Natural killer cell (primary cell): ENCODE results near the gene CUL2. TPM values are rescaled to one million over a fixed set of nuclear protein-coding genes. Genes with fewer than 3 reads are reported as not detected.

Experiments used
- ATAC-seq, 3 donors: fragments of 150-1000 bp in 2 of 3; fragments of 200-7000 bp in 1 of 3; cut with Tn5 transposase; 1 replicate in 1 of 3; 2 replicates in 2 of 3; pipeline ENCODE4 v1.10.0; 2021; ENCODE audit warnings: mild to moderate bottlenecking in 2 of 3, moderate library complexity in 2 of 3
- DNase-seq, 2 donors: peaks; one replicate each; pipeline versions ENCODE4 v3.0.0 to v3.0.0-alpha.2; 2013 to 2021; ENCODE audit warnings: mixed read lengths in 1 of 2
- H3K27ac ChIP-seq: one replicate; pipeline ENCODE4 v1.5.1; 2013; ENCODE audit warnings: mild to moderate bottlenecking, low read length
- H3K27me3 ChIP-seq: one replicate; pipeline ENCODE4 v1.6.1; 2013; ENCODE audit warnings: low read length; ENCODE audit not compliant: control insufficient read depth, insufficient read depth
- H3K36me3 ChIP-seq: one replicate; pipeline ENCODE4 v1.6.1; 2013; ENCODE audit warnings: low read length; ENCODE audit not compliant: control insufficient read depth, insufficient read depth
- H3K4me1 ChIP-seq: one replicate; pipeline ENCODE4 v1.6.1; 2013; ENCODE audit warnings: low read length; ENCODE audit not compliant: control insufficient read depth, insufficient read depth
- H3K4me3 ChIP-seq: one replicate; pipeline ENCODE4 v1.5.1; 2013; ENCODE audit warnings: low read length
- H3K9me3 ChIP-seq: one replicate; pipeline ENCODE4 v1.6.1; 2013; ENCODE audit warnings: low read length; ENCODE audit not compliant: control insufficient read depth, insufficient read depth
- H3K27ac Mint-ChIP-seq, 2 donors: one replicate each; pipeline ENCODE4 v1.8.0; 2022; ENCODE audit warnings: mild to moderate bottlenecking in 2 of 2, mixed read lengths in 2 of 2, moderate library complexity in 1 of 2
- H3K27me3 Mint-ChIP-seq, 2 donors: one replicate each; pipeline ENCODE4 v1.8.0; 2022; ENCODE audit warnings: low read depth in 2 of 2, mixed read lengths in 2 of 2
- H3K36me3 Mint-ChIP-seq: one replicate; pipeline ENCODE4 v1.8.0; 2022; ENCODE audit warnings: mixed read lengths
- H3K4me1 Mint-ChIP-seq, 2 donors: one replicate each; pipeline ENCODE4 v1.8.0; 2022; ENCODE audit warnings: mixed read lengths in 2 of 2
- H3K4me3 Mint-ChIP-seq: one replicate; pipeline ENCODE4 v1.8.0; 2022; ENCODE audit warnings: mild to moderate bottlenecking, moderate library complexity, mixed read lengths
- H3K9me3 Mint-ChIP-seq, 2 donors: one replicate each; pipeline ENCODE4 v1.8.0; 2022; ENCODE audit warnings: mixed read lengths in 2 of 2
- CTCF ChIP-seq: fragments of 200-600 bp; IDR thresholded peaks from one replicate; pipeline ENCODE4 v1.8.0; 2022; ENCODE audit warnings: antibody characterized with exemption
- WGBS: methylation state at CpG from one replicate; pipeline ENCODE4 v1.1.7; 2013; ENCODE audit warnings: missing lambda C conversion rate; ENCODE audit not compliant: insufficient coverage; 5-methylcytosine and 5-hydroxymethylcytosine counted together
- intact Hi-C: fragments of 100-400 bp; cut with micrococcal nuclease; formaldehyde crosslinking; loops from one replicate; pipeline ENCODE4 v1.14.2; 2022
- total RNA-seq, 4 donors: library from RNA; stranded (reverse); fragments of 120-200 nt in 1 of 4; gene quantifications; one replicate each; pipeline versions ENCODE4 v1.2.3 to v1.2.4, GENCODE V29; 2013 to 2022

CUL2 gene
- total RNA-seq, 3 donors from 2014 or later (not counting 1 experiment from before 2014, with no cell fraction given): 33.5 to 41.6 (median 41.3) TPM

- Histone ChIP-seq H3K27me3 (no peaks in the 10 kb centered on the region), H3K27ac (no peak overlapping the region), H3K9me3 (no peaks in the 10 kb centered on the region), H3K36me3 (no peaks in the 10 kb centered on the region), H3K4me3 (no peak overlapping the region), H3K4me1 (no peaks in the 10 kb centered on the region)
- Mint-ChIP-seq H3K27me3 (no peaks in the 10 kb centered on the region), H3K4me1 (peaks cover 42 to 45% of the 10 kb centered on the region in 2 donors), H3K27ac (peak overlapping the region in 1 of 2 donors; percentile 1), H3K36me3 (no peaks in the 10 kb centered on the region), H3K4me3 (no peak overlapping the region), H3K9me3 (no peaks in the 10 kb centered on the region)
- no peak for TF ChIP-seq CTCF
- ATAC-seq: no peak
- intact Hi-C loops: no loop called here
- DNase-seq: no peak
- WGBS: 91% methylated on average over 3 of the region's 3 CpGs
Measured at GRCh38 chr10:35079763-35080162, 10.4 kb downstream of the CUL2 start.

GRCh38 chr10:35079265-35079664 is 10.9 kb downstream of the CUL2 start:
- TF ChIP-seq CTCF: no peak
- peak overlapping the region in 1 of 2 donors; percentile 1 for H3K27ac Mint-ChIP-seq

GRCh38 chr10:35075228-35075627 is 14.9 kb downstream of the CUL2 start:
- WGBS: 96% methylated on average over 3 of the region's 3 CpGs

More at GRCh38 chr10:35079265-35079664, 10.9 kb downstream of the CUL2 start:
- no peak overlapping the region for H3K4me3 ChIP-seq
- no peaks in the 10 kb centered on the region for H3K9me3 Mint-ChIP-seq
- no peaks in the 10 kb centered on the region for H3K27me3 ChIP-seq
- no peaks in the 10 kb centered on the region for H3K9me3 ChIP-seq
- no peaks in the 10 kb centered on the region for H3K36me3 Mint-ChIP-seq
- intact Hi-C loops: no loop called here
- H3K27ac ChIP-seq: no peak overlapping the region
- no peak overlapping the region for H3K4me3 Mint-ChIP-seq
- H3K4me1 ChIP-seq: no peaks in the 10 kb centered on the region
- ATAC-seq (no peak), DNase-seq (no peak)
- 100% methylated on average over 3 of the region's 4 CpGs for WGBS
- no peaks in the 10 kb centered on the region for H3K36me3 ChIP-seq
- H3K27me3 Mint-ChIP-seq: no peaks in the 10 kb centered on the region
- peaks cover 44 to 47% of the 10 kb centered on the region in 2 donors for H3K4me1 Mint-ChIP-seq

More at GRCh38 chr10:35075228-35075627, 14.9 kb downstream of the CUL2 start:
- Histone ChIP-seq H3K27me3 (no peaks in the 10 kb centered on the region), H3K36me3 (peaks cover 6% of the 10 kb centered on the region), H3K4me3 (no peak overlapping the region), H3K27ac (no peak overlapping the region), H3K9me3 (no peaks in the 10 kb centered on the region), H3K4me1 (no peaks in the 10 kb centered on the region)
- no peaks in the 10 kb centered on the region for H3K9me3 Mint-ChIP-seq
- H3K36me3 Mint-ChIP-seq: no peaks in the 10 kb centered on the region
- no peak overlapping the region for H3K4me3 Mint-ChIP-seq
- intact Hi-C loops: no loop called here
- no peak for ATAC-seq
- no peak for TF ChIP-seq CTCF
- no peak for DNase-seq
- H3K4me1 Mint-ChIP-seq: peaks cover 24 to 29% of the 10 kb centered on the region in 2 donors
- H3K27ac Mint-ChIP-seq: no peak overlapping the region
- no peaks in the 10 kb centered on the region for H3K27me3 Mint-ChIP-seq
